ENCODE measurements around the gene MFF.
"Not testable (repeated sequence)": the region's sequence is repeated elsewhere in the genome, so short reads cannot be mapped to it uniquely, and the experiment has no call there.

Gene MFF

GRCh38 chr2:227378371-227378782 is 53.3 kb downstream of the MFF start:
- no peak for TF ChIP-seq CTCF (IDR thresholded peaks at IDR 0.05)

- no peak for TF ChIP-seq CTCF (IDR thresholded peaks at IDR 0.05)
Measured at GRCh38 chr2:227379095-227379494, 54.0 kb downstream of the MFF start, which contains the start of gene TM4SF20. TSS of gene TM4SF20 (minus strand) at chr2:227379306. CDS start at chr2:227379268, 38 bp downstream.

GRCh38 chr2:227383686-227384085 is 58.6 kb downstream of the MFF start:
- no peak for TF ChIP-seq CTCF (IDR thresholded peaks at IDR 0.05)

- TF ChIP-seq CTCF (IDR thresholded peaks at IDR 0.05): no peak
Measured at GRCh38 chr2:227386630-227387029, 61.6 kb downstream of the MFF start.

- not testable (repeated sequence) for TF ChIP-seq CTCF (IDR thresholded peaks at IDR 0.05)
Measured at GRCh38 chr2:227387583-227387982, 62.5 kb downstream of the MFF start, which contains the start of gene SCYGR1. TSS of gene SCYGR1 (minus strand) at chr2:227387949. CDS start at chr2:227387949, 0 bp downstream.

GRCh38 chr2:227388537-227389011 is 63.5 kb downstream of the MFF start:
- TF ChIP-seq CTCF (IDR thresholded peaks at IDR 0.05): no peak

- TF ChIP-seq CTCF (IDR thresholded peaks at IDR 0.05): no peak
Measured at GRCh38 chr2:227389231-227389630, 64.2 kb downstream of the MFF start.

- no peak for TF ChIP-seq CTCF (IDR thresholded peaks at IDR 0.05)
Measured at GRCh38 chr2:227389661-227390060, 64.6 kb downstream of the MFF start.
